Stomach (tissue), 4 donors: Measurements from ENCODE around the gene SACM1L.

Experiments used
- CTCF ChIP-seq, 7 experiments: fragments of 450-650 bp in 4 of 7; fragments of 200-600 bp in 3 of 7; sonication (generic) in 3 of 7; IDR thresholded peaks; one replicate each; pipeline ENCODE4 v1.5.1; 2016 to 2019; ENCODE audit warnings: antibody characterized with exemption in 7 of 7, control low read depth in 2 of 7, mild to moderate bottlenecking in 1 of 7
- EP300 ChIP-seq: sonication (generic); formaldehyde crosslinking; IDR thresholded peaks from one replicate; pipeline ENCODE4 v1.6.1; 2017; ENCODE audit warnings: antibody characterized with exemption
- POLR2A ChIP-seq, 4 donors: fragments of 450-650 bp; IDR thresholded peaks; one replicate each; pipeline ENCODE4 v1.6.1; 2016; ENCODE audit warnings: antibody characterized with exemption in 4 of 4, control low read depth in 2 of 4, mild to moderate bottlenecking in 1 of 4, moderate library complexity in 1 of 4
- POLR2AphosphoS5 ChIP-seq, 3 donors: sonication (generic); formaldehyde crosslinking; IDR thresholded peaks; one replicate each; pipeline ENCODE4 v1.6.1; 2016; ENCODE audit warnings: antibody characterized with exemption in 3 of 3

GRCh38 chr3:45644063-45644790 lies 45.0 kb upstream of the SACM1L start:
- no peak for TF ChIP-seq CTCF (IDR thresholded peaks at IDR 0.05)
- TF ChIP-seq POLR2A (IDR thresholded peaks at IDR 0.05) = no peak
- TF ChIP-seq POLR2AphosphoS5 (IDR thresholded peaks at IDR 0.05) = no peak
- no peak for TF ChIP-seq EP300
